Transverse colon (tissue), 4 donors: ENCODE results near the gene GPC1. TPM values are rescaled to one million over a fixed set of nuclear protein-coding genes. Genes with fewer than 3 reads are reported as not detected.

ENCODE experiments used
- DNase-seq: peaks from one replicate; pipeline ENCODE4 v3.0.0-alpha.2; 2019
- H3K27ac ChIP-seq, 4 donors: fragments of 200-600 bp; sonication (generic); 2 replicates each; pipeline ENCODE4 v1.5.1; 2016 to 2018; ENCODE audit warnings: inconsistent platforms in 4 of 4
- H3K27me3 ChIP-seq: fragments of 200-600 bp; sonication (generic); 2 replicates; pipeline ENCODE4 v1.5.1; 2017; ENCODE audit warnings: inconsistent platforms
- H3K36me3 ChIP-seq, 4 donors: fragments of 200-600 bp; sonication (generic); 2 replicates each; pipeline ENCODE4 v1.5.1; 2017 to 2019; ENCODE audit warnings: inconsistent platforms in 4 of 4
- H3K4me1 ChIP-seq, 4 donors: fragments of 200-600 bp; sonication (generic); 2 replicates each; pipeline ENCODE4 v1.5.1; 2017 to 2020; ENCODE audit warnings: inconsistent platforms in 4 of 4
- H3K4me3 ChIP-seq, 4 donors: fragments of 200-600 bp; sonication (generic); 1 replicate in 1 of 4; 2 replicates in 3 of 4; pipeline versions ENCODE4 v1.5.1 to v1.6.1; 2017 to 2019; ENCODE audit warnings: inconsistent platforms in 4 of 4
- H3K9me3 ChIP-seq, 2 donors: fragments of 200-600 bp; sonication (generic); 2 replicates each; pipeline ENCODE4 v1.5.1; 2017 to 2019; ENCODE audit warnings: inconsistent platforms in 2 of 2
- CTCF ChIP-seq, 5 experiments: fragments of 200-600 bp in 3 of 5; fragments of 450-650 bp in 2 of 5; sonication (generic) in 3 of 5; IDR thresholded peaks; 1 replicate in 2 of 5; 2 replicates in 3 of 5; pipeline ENCODE4 v1.5.1; 2016 to 2017; ENCODE audit warnings: antibody characterized with exemption in 5 of 5, inconsistent platforms in 3 of 5, mild to moderate bottlenecking in 2 of 5, moderate library complexity in 1 of 5
- EP300 ChIP-seq: sonication (generic); formaldehyde crosslinking; IDR thresholded peaks from one replicate; pipeline ENCODE4 v1.6.1; 2017; ENCODE audit warnings: antibody characterized with exemption, low read depth
- POLR2A ChIP-seq: fragments of 450-650 bp; IDR thresholded peaks from one replicate; pipeline ENCODE4 v1.6.1; 2016; ENCODE audit warnings: antibody characterized with exemption, mild to moderate bottlenecking, moderate library complexity
- POLR2AphosphoS5 ChIP-seq, 3 donors: sonication (generic); formaldehyde crosslinking; IDR thresholded peaks; one replicate each; pipeline ENCODE4 v1.6.1; 2016; ENCODE audit warnings: antibody characterized with exemption in 3 of 3
- WGBS, 2 donors: methylation state at CpG; one replicate each; pipeline ENCODE4 v1.1.5; 2018; ENCODE audit warnings: low coverage in 1 of 2; 5-methylcytosine and 5-hydroxymethylcytosine counted together
- in situ Hi-C, 4 donors: fragments of 200-750 bp; cut with MboI; loops; one replicate each; pipeline versions ENCODE4 v1.15.0 to v1.15.1; 2017; ENCODE audit warnings: low sequenced_read_pairs in 3 of 4, low pct_ligation_motif_present in 1 of 4, low pct_unique_long_range_greater_than_20kb in 1 of 4
- intact Hi-C: fragments of 100-400 bp; cut with DNase I; formaldehyde crosslinking; loops from one replicate; pipeline ENCODE4 v1.15.1; 2023; ENCODE audit warnings: low total_unique reads
- total RNA-seq, 4 donors: library from RNA; depleted of rRNA; stranded (reverse); fragments of >200 nt; gene quantifications; one replicate each; pipeline ENCODE4 v1.1.0, GENCODE V29; 2016

GPC1 gene
- total RNA-seq, 4 donors from 2014 or later: 10.4 to 31.8 (median 18.0) TPM

- TF ChIP-seq CTCF (IDR thresholded peaks at IDR 0.05) (no peak), POLR2A (no peak), EP300 (no peak), POLR2AphosphoS5 (IDR thresholded peaks at IDR 0.05) (no peak)
- no peaks in the 10 kb centered on the region for H3K27me3 ChIP-seq
- WGBS, 2 donors: 90 to 92% methylated on average over 3 to 9 of the region's 9 CpGs
- no peaks in the 10 kb centered on the region for H3K36me3 ChIP-seq
- DNase-seq: peak; percentile 5
- in situ Hi-C loops: no loop called here
- intact Hi-C loops: no loop called here
- H3K4me1 ChIP-seq: peaks cover 0 to 4% (median 0%) of the 10 kb centered on the region in 4 donors
- no peaks in the 10 kb centered on the region for H3K9me3 ChIP-seq
- H3K4me3 ChIP-seq: no peak overlapping the region
- H3K27ac ChIP-seq: no peak overlapping the region
Observed at GRCh38 chr2:240394549-240394948, 40.9 kb upstream of the GPC1 start.

GRCh38 chr2:240395448-240395847 is 40.0 kb upstream of the GPC1 start:
- 95% methylated on average over 8 of the region's 8 CpGs; no CpG with 5 or more reads in 1 of the 2 donors for WGBS, 2 donors
- TF ChIP-seq POLR2AphosphoS5 (IDR thresholded peaks at IDR 0.05): no peak
- no peak for TF ChIP-seq CTCF (IDR thresholded peaks at IDR 0.05)
- no peak for TF ChIP-seq POLR2A
- no peak for TF ChIP-seq EP300
- in situ Hi-C loops: no loop called here

GRCh38 chr2:240395896-240396622 is 39.4 kb upstream of the GPC1 start:
- in situ Hi-C loops (no loop called here), intact Hi-C loops (no loop called here)
- Histone ChIP-seq H3K27me3 (no peaks in the 10 kb centered on the region), H3K4me1 (peaks cover 0 to 4% (median 0%) of the 10 kb centered on the region in 4 donors), H3K9me3 (no peaks in the 10 kb centered on the region), H3K36me3 (no peaks in the 10 kb centered on the region), H3K27ac (no peak overlapping the region), H3K4me3 (no peak overlapping the region)
- no peak for TF ChIP-seq EP300
- TF ChIP-seq POLR2AphosphoS5 (IDR thresholded peaks at IDR 0.05): no peak
- TF ChIP-seq CTCF (IDR thresholded peaks at IDR 0.05): no peak
- no peak for TF ChIP-seq POLR2A
- DNase-seq: no peak
- 60 to 73% methylated on average over 3 to 10 of the region's 10 CpGs for WGBS, 2 donors

More at GRCh38 chr2:240395448-240395847, 40.0 kb upstream of the GPC1 start:
- H3K4me1 ChIP-seq: peaks cover 0 to 4% (median 0%) of the 10 kb centered on the region in 4 donors
- H3K27ac ChIP-seq: no peak overlapping the region
- intact Hi-C loops: no loop called here
- no peak for DNase-seq
- H3K27me3 ChIP-seq: no peaks in the 10 kb centered on the region
- no peaks in the 10 kb centered on the region for H3K9me3 ChIP-seq
- H3K4me3 ChIP-seq: no peak overlapping the region
- no peaks in the 10 kb centered on the region for H3K36me3 ChIP-seq

GRCh38 chr2:240396623-240397541 is 38.6 kb upstream of the GPC1 start:
- TF ChIP-seq EP300 (no peak), POLR2A (no peak), CTCF (IDR thresholded peaks at IDR 0.05) (no peak), POLR2AphosphoS5 (IDR thresholded peaks at IDR 0.05) (no peak)
- no peaks in the 10 kb centered on the region for H3K9me3 ChIP-seq
- no peak overlapping the region for H3K4me3 ChIP-seq
- DNase-seq: no peak
- H3K27ac ChIP-seq: no peak overlapping the region
- no peaks in the 10 kb centered on the region for H3K36me3 ChIP-seq
- in situ Hi-C loops (no loop called here), intact Hi-C loops (no loop called here)
- H3K4me1 ChIP-seq: peaks cover 0 to 4% (median 0%) of the 10 kb centered on the region in 4 donors
- H3K27me3 ChIP-seq: no peaks in the 10 kb centered on the region
- 70 to 74% methylated on average over 4 to 12 of the region's 12 CpGs for WGBS, 2 donors
